WERI-Rb-1 (cell line): ENCODE data around the gene L1CAM.
A peak's percentile ranks its signal among the peaks of the same experiment; 100 is the strongest.

Source experiments
- DNase-seq: peaks from one replicate; pipeline ENCODE4 v3.0.0-alpha.2; 2020
- H3K27ac ChIP-seq: fragments of 250-450 bp; sonication (Bioruptor Pico); 2 replicates; pipeline ENCODE4 v1.5.1; 2020; ENCODE audit warnings: mild to moderate bottlenecking, moderate library complexity
- H3K27me3 ChIP-seq: fragments of 250-450 bp; sonication (Bioruptor Pico); 2 replicates; pipeline ENCODE4 v1.5.1; 2021; ENCODE audit warnings: mild to moderate bottlenecking, low read depth, moderate library complexity; ENCODE audit not compliant: insufficient read depth, severe bottlenecking
- H3K36me3 ChIP-seq: fragments of 250-450 bp; sonication (Bioruptor Pico); 2 replicates; pipeline ENCODE4 v1.5.1; 2020; ENCODE audit warnings: mild to moderate bottlenecking, moderate library complexity
- H3K4me3 ChIP-seq: 2 replicates; pipeline ENCODE4 v1.5.1; 2011; ENCODE audit warnings: low read depth, mild to moderate bottlenecking, control low read depth, low read length
- H3K9me3 ChIP-seq: fragments of 250-450 bp; sonication (Bioruptor Pico); 2 replicates; pipeline ENCODE4 v1.5.1; 2021; ENCODE audit warnings: mild to moderate bottlenecking, moderate library complexity; ENCODE audit not compliant: severe bottlenecking
- CTCF ChIP-seq: IDR thresholded peaks from 2 replicates; pipeline ENCODE4 v1.5.1; 2011; ENCODE audit warnings: low read depth, mild to moderate bottlenecking, control low read depth, inconsistent platforms, low read length

The L1CAM gene

GRCh38 chrX:153866302-153867019 is 19.5 kb downstream of the L1CAM start:
- Histone ChIP-seq H3K4me3 (no peak overlapping the region), H3K36me3 (peaks cover 85% of the 10 kb centered on the region), H3K9me3 (peaks cover 4% of the 10 kb centered on the region), H3K27me3 (peaks cover 26% of the 10 kb centered on the region), H3K27ac (no peak overlapping the region)
- DNase-seq, result peak; percentile 7
- no peak for TF ChIP-seq CTCF

GRCh38 chrX:153865685-153866084 is 20.3 kb downstream of the L1CAM start:
- H3K36me3 ChIP-seq, result peaks cover 82% of the 10 kb centered on the region
- H3K27ac ChIP-seq, result no peak overlapping the region
- TF ChIP-seq CTCF, result no peak
- peaks cover 30% of the 10 kb centered on the region for H3K27me3 ChIP-seq
- H3K9me3 ChIP-seq, result peaks cover 4% of the 10 kb centered on the region
- H3K4me3 ChIP-seq, result no peak overlapping the region
- peak; percentile 5 for DNase-seq

GRCh38 chrX:153865321-153865580 is 20.7 kb downstream of the L1CAM start:
- DNase-seq, result peak; percentile 6
- peaks cover 78% of the 10 kb centered on the region for H3K36me3 ChIP-seq
- peaks cover 4% of the 10 kb centered on the region for H3K9me3 ChIP-seq
- TF ChIP-seq CTCF, result no peak
- H3K4me3 ChIP-seq, result no peak overlapping the region
- peaks cover 30% of the 10 kb centered on the region for H3K27me3 ChIP-seq
- no peak overlapping the region for H3K27ac ChIP-seq

- Histone ChIP-seq H3K27ac (no peak overlapping the region), H3K4me3 (no peak overlapping the region), H3K36me3 (peaks cover 73% of the 10 kb centered on the region), H3K27me3 (peaks cover 28% of the 10 kb centered on the region), H3K9me3 (peaks cover 4% of the 10 kb centered on the region)
- DNase-seq, result peak; percentile 5
- no peak for TF ChIP-seq CTCF
Observed at GRCh38 chrX:153864561-153865320, 21.2 kb downstream of the L1CAM start.

GRCh38 chrX:153864101-153864500 is 21.9 kb downstream of the L1CAM start:
- H3K27me3 ChIP-seq, result peaks cover 26% of the 10 kb centered on the region
- no peak for DNase-seq
- peaks cover 67% of the 10 kb centered on the region for H3K36me3 ChIP-seq
- peaks cover 4% of the 10 kb centered on the region for H3K9me3 ChIP-seq
- H3K4me3 ChIP-seq, result no peak overlapping the region
- H3K27ac ChIP-seq, result no peak overlapping the region
- no peak for TF ChIP-seq CTCF
